Osteocyte (in vitro differentiated cells): ENCODE results near the gene MS4A14. TPM values are rescaled to one million over a fixed set of nuclear protein-coding genes. Genes with fewer than 3 reads are reported as not detected.

Experiments
- DNase-seq: peaks from one replicate; pipeline ENCODE4 v3.0.0; 2021; ENCODE audit warnings: mixed read lengths; ENCODE audit not compliant: unreplicated experiment; ENCODE audit errors: extremely low spot score
- H3K27ac Mint-ChIP-seq: one replicate; pipeline ENCODE4 v1.8.0; 2021; ENCODE audit warnings: mild to moderate bottlenecking, mixed read lengths; ENCODE audit not compliant: unreplicated experiment
- H3K27me3 Mint-ChIP-seq: one replicate; pipeline ENCODE4 v1.8.0; 2021; ENCODE audit warnings: mixed read lengths; ENCODE audit not compliant: unreplicated experiment
- H3K36me3 Mint-ChIP-seq: one replicate; pipeline ENCODE4 v1.8.0; 2021; ENCODE audit warnings: mixed read lengths; ENCODE audit not compliant: unreplicated experiment
- H3K4me1 Mint-ChIP-seq: one replicate; pipeline ENCODE4 v1.8.0; 2021; ENCODE audit warnings: mixed read lengths; ENCODE audit not compliant: unreplicated experiment
- H3K4me3 Mint-ChIP-seq: one replicate; pipeline ENCODE4 v1.8.0; 2021; ENCODE audit warnings: mild to moderate bottlenecking, moderate library complexity, mixed read lengths; ENCODE audit not compliant: unreplicated experiment
- H3K9me3 Mint-ChIP-seq: one replicate; pipeline ENCODE4 v1.8.0; 2021; ENCODE audit warnings: mixed read lengths; ENCODE audit not compliant: unreplicated experiment
- total RNA-seq: library from RNA; stranded (reverse); gene quantifications from 2 replicates; pipeline ENCODE4 v1.2.1, GENCODE V29; 2021
- TF ChIP-seq, protein P1 (sequence below): fragments of 200-600 bp; sonication (generic); IDR thresholded peaks from 2 replicates; pipeline ENCODE4 v1.5.0; 2021; ENCODE audit warnings: antibody characterized with exemption, mild to moderate bottlenecking, moderate library complexity

MS4A14 gene
- total RNA-seq, 1 donor from 2014 or later, result not detected

DNA sequence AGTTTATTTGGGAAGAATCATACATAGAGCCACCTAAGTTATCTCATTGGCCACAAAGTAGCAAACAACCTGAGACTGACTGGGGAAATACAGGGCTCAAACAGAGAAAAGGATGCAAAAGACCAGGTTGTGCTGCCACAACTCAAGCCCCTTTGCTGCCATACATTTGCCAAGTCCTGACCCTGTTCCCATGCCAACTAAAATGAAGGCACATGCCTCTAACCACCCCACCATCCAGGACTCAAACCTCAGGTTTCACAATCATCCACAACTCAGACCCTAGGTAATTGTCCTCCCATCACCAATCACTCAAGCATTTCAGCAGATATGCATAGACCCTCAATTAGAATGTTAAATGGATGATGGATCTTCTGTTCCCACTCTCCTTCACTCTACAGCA, 58.0 kb downstream of the MS4A14 start:
- TF ChIP-seq, protein P1, sequence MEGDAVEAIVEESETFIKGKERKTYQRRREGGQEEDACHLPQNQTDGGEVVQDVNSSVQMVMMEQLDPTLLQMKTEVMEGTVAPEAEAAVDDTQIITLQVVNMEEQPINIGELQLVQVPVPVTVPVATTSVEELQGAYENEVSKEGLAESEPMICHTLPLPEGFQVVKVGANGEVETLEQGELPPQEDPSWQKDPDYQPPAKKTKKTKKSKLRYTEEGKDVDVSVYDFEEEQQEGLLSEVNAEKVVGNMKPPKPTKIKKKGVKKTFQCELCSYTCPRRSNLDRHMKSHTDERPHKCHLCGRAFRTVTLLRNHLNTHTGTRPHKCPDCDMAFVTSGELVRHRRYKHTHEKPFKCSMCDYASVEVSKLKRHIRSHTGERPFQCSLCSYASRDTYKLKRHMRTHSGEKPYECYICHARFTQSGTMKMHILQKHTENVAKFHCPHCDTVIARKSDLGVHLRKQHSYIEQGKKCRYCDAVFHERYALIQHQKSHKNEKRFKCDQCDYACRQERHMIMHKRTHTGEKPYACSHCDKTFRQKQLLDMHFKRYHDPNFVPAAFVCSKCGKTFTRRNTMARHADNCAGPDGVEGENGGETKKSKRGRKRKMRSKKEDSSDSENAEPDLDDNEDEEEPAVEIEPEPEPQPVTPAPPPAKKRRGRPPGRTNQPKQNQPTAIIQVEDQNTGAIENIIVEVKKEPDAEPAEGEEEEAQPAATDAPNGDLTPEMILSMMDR, result no peak
- H3K27me3 Mint-ChIP-seq, result peaks cover 22% of the 10 kb centered on the region
- H3K27ac Mint-ChIP-seq, result no peak overlapping the region
- no peak for DNase-seq
- no peaks in the 10 kb centered on the region for H3K9me3 Mint-ChIP-seq
- H3K4me1 Mint-ChIP-seq, result no peaks in the 10 kb centered on the region
- H3K4me3 Mint-ChIP-seq, result no peak overlapping the region
- no peaks in the 10 kb centered on the region for H3K36me3 Mint-ChIP-seq

DNA sequence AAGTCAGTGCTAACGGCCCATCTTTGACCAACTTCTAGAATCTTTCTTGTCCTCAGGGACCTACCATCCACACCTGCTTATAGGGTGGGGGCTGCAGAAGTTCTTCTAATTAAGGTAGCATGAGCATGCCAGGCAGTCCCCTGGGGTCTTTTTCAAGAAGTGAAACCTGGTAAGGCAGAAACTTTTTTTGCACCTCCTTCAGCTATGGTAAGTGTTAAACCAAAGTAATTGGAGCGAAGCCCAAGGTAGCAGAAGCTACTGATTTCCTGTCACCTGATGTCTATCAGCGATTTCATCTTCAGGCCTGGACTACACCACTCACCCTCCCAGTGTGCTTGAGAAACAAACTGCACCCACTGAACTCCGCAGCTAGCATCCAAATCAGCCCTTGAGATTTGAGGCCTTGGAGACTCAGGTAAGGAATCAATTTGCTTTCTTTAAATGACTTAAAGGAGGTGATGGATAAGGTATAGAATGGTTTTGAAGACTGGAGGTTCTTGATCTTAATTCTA, 59.3 kb downstream of the MS4A14 start, which contains the start of gene MS4A1:
MS4A1 (plus strand) TSS at position 317 of the 512 bp plus-strand sequence. CDS start 6,528 bp downstream, outside the sequence.
- Mint-ChIP-seq H3K36me3 (no peaks in the 10 kb centered on the region), H3K27ac (no peak within 1 kb of the TSS), H3K9me3 (no peaks in the 10 kb centered on the region), H3K4me1 (no peaks in the 10 kb centered on the region), H3K27me3 (peaks cover 22% of the 10 kb centered on the region), H3K4me3 (no peak within 1 kb of the TSS)
- TF ChIP-seq, protein P1, result no peak
- DNase-seq, result no peak

DNA sequence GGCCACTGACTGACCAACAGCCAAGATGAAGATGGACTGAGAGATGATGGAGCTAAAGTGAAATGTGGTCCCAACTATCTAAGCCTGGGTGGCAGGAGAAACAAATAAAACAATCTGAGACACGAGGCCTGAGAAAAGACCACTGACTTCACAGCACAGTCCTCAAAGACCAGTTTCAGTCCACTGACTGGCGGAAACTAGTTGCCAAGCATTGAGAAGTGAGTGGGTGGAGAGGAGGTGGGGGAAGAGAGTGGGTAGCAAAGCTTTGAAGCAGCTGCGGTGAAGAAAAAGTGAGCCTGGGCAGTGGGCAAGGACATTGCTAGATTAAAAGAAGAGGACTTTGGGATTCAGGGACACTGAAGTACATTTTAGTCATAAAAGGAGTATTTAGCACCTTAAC, 61.3 kb downstream of the MS4A14 start:
- H3K4me1 Mint-ChIP-seq, result no peaks in the 10 kb centered on the region
- H3K9me3 Mint-ChIP-seq, result no peaks in the 10 kb centered on the region
- H3K27ac Mint-ChIP-seq, result no peak overlapping the region
- H3K36me3 Mint-ChIP-seq, result no peaks in the 10 kb centered on the region
- TF ChIP-seq, protein P1, result no peak
- H3K27me3 Mint-ChIP-seq, result peaks cover 22% of the 10 kb centered on the region
- H3K4me3 Mint-ChIP-seq, result no peak overlapping the region
- DNase-seq, result no peak

DNA sequence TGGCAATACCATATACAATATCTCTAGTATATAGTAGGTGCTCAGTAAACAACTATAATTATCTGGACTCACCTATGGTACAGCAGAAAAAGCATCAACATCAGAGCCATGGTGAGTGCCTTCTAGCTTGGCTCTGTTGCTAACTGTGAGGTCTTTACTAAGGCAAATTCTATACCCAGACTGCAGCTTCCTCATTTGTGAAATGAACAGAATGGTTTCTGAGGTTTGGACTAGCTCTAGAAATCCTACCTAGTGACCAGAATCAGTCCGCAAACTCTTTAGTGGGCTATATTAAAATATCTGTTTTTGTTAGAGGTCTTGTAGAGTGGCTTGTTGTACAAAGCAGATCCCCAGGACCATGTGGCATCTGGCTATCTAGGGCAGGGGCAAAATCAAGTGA, 63.1 kb downstream of the MS4A14 start:
- H3K9me3 Mint-ChIP-seq, result no peaks in the 10 kb centered on the region
- no peaks in the 10 kb centered on the region for H3K36me3 Mint-ChIP-seq
- H3K4me3 Mint-ChIP-seq, result no peak overlapping the region
- no peaks in the 10 kb centered on the region for H3K4me1 Mint-ChIP-seq
- peaks cover 17% of the 10 kb centered on the region for H3K27me3 Mint-ChIP-seq
- TF ChIP-seq, protein P1, result no peak
- no peak for DNase-seq
- no peak overlapping the region for H3K27ac Mint-ChIP-seq

Other genes with a start within 250 kb of the MS4A14 start
- not detected in 2 replicates for gene MS4A6A, start 213.4 kb upstream of the MS4A14 start, total RNA-seq
- gene MS4A4E, start 153.3 kb upstream of the MS4A14 start, total RNA-seq, result 0.30 TPM in 1 of 2 replicates, not detected in the other
- gene MS4A4A, start 115.8 kb upstream of the MS4A14 start, total RNA-seq, result not detected in 2 replicates
- not detected in 2 replicates for gene MS4A6E, start 69.2 kb upstream of the MS4A14 start, total RNA-seq
- not detected in 2 replicates for gene MS4A7, start 17.9 kb upstream of the MS4A14 start, total RNA-seq
- gene MS4A5, start 33.1 kb downstream of the MS4A14 start, total RNA-seq, result not detected in 2 replicates
- gene MS4A1, start 59.4 kb downstream of the MS4A14 start, total RNA-seq, result not detected in 2 replicates
- not detected in 2 replicates for gene MS4A12, start 96.3 kb downstream of the MS4A14 start, total RNA-seq
- gene MS4A13, start 118.9 kb downstream of the MS4A14 start, total RNA-seq, result not detected in 2 replicates